GM06990 (cell line): ENCODE results near the gene CARD11.
A peak's percentile ranks its signal among the peaks of the same experiment; 100 is the strongest.

Experiments used
- DNase-seq: peaks from one replicate; pipeline ENCODE4 v3.0.0-alpha.2; 2011; ENCODE audit not compliant: insufficient read length; ENCODE audit errors: extremely low read depth
- H3K27me3 ChIP-seq: replicated peaks from 2 replicates; pipeline ENCODE4 v1.6.0; 2011; ENCODE audit warnings: low read length; ENCODE audit not compliant: control insufficient read depth, insufficient read depth
- H3K36me3 ChIP-seq: 2 replicates; pipeline ENCODE4 v1.5.1; 2011; ENCODE audit warnings: low read length; ENCODE audit not compliant: control insufficient read depth, insufficient read depth
- H3K4me3 ChIP-seq: replicated peaks from 2 replicates; pipeline ENCODE4 v1.5.1; 2011; ENCODE audit warnings: low read depth, mild to moderate bottlenecking, control low read depth, low read length
- TF ChIP-seq, protein P1 (sequence below): IDR thresholded peaks from 2 replicates; pipeline ENCODE4 v1.5.1; 2011; ENCODE audit warnings: low read length, control low read depth, mild to moderate bottlenecking, inconsistent platforms; ENCODE audit not compliant: insufficient read depth, poor library complexity, severe bottlenecking

The CARD11 gene

GRCh38 chr7:2982401-2982800 lies 61.3 kb downstream of the CARD11 start:
- TF ChIP-seq, protein P1, sequence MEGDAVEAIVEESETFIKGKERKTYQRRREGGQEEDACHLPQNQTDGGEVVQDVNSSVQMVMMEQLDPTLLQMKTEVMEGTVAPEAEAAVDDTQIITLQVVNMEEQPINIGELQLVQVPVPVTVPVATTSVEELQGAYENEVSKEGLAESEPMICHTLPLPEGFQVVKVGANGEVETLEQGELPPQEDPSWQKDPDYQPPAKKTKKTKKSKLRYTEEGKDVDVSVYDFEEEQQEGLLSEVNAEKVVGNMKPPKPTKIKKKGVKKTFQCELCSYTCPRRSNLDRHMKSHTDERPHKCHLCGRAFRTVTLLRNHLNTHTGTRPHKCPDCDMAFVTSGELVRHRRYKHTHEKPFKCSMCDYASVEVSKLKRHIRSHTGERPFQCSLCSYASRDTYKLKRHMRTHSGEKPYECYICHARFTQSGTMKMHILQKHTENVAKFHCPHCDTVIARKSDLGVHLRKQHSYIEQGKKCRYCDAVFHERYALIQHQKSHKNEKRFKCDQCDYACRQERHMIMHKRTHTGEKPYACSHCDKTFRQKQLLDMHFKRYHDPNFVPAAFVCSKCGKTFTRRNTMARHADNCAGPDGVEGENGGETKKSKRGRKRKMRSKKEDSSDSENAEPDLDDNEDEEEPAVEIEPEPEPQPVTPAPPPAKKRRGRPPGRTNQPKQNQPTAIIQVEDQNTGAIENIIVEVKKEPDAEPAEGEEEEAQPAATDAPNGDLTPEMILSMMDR: no peak

DNA sequence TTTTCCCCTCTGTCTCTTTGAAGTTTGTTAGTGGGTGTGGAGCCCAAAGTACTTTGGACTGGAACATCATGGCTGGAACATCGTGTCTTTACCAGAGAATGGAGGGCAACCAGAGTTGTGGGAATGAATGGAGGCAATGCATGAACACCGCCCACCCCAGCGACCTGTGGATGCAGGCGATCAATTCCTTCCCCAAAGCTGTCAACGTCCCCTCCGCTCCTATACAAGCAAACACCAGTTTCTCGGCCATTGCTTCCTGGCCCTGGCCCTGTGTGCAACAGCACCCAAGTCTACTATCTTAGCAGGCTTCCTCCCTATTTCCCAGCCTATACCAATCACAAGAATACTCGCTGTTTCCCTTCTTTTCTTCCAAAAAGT lies 62.6 kb downstream of the CARD11 start:
- Histone ChIP-seq H3K36me3 (peaks cover 2% of the 10 kb centered on the region), H3K4me3 (no peak overlapping the region), H3K27me3 (no peaks in the 10 kb centered on the region)
- TF ChIP-seq, protein P1: no peak
- no peak for DNase-seq

More at GRCh38 chr7:2982401-2982800, 61.3 kb downstream of the CARD11 start:
- Histone ChIP-seq H3K27me3 (no peaks in the 10 kb centered on the region), H3K36me3 (peaks cover 2% of the 10 kb centered on the region), H3K4me3 (no peak overlapping the region)
- DNase-seq: no peak

DNA sequence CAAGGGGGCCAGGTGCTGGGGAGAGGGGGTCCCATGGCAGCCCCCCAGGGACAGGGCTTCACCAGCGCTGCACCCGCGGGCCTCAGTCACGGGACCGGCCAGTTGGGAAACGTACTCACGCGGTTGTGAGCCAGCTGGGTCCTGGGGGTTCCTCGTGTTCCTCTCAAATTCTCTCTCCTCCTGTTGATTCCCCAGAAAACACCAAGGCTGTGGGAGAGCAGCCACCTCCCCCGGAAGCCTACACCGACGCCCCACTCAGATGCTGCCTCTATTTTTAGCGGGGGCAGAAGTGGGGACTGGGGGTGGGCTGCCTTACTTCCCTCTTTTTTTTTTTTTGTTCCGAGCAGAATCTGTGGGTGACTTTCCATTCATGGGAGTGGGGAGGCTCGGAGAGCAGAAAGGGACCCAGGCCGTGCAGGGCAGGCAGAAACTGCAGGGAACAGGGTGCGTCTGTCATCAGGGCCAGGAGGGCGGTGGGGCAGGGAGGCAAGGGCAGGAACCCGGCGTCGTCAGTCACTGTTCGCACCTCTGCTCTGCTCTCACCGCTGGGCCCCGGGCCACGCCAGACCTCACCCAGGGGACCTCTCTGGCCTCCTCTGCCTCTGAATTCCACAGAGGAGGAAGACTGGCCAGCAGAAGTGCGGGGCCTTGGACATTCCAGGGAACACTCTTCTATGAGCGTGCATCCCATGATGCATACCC lies 63.1 kb downstream of the CARD11 start:
- no peak overlapping the region for H3K4me3 ChIP-seq

DNA sequence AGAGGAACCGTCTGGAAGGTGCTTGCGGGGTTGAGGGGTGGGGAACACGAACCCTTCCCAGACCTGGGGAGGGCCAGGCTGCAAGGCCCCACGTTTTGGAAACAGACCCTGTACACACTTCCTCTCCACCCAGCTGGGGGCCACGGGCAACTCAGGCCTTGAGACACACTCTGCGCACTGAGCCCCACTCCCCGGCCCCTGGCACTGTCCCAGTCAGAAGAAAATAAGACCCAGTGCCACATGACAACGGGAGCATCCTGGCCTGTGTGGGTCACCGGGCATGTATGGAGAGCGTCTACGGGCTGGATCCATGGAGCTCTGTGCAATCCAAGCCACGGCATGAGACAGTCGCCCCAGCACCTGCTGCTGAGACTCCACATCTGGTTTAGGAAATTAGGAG lies 63.7 kb downstream of the CARD11 start:
- TF ChIP-seq, protein P1: no peak
- DNase-seq: no peak
- Histone ChIP-seq H3K36me3 (peaks cover 2% of the 10 kb centered on the region), H3K27me3 (no peaks in the 10 kb centered on the region), H3K4me3 (no peak overlapping the region)

More for the DNA sequence above, 63.1 kb downstream of the CARD11 start:
- TF ChIP-seq, protein P1: no peak
- peak; percentile 34 for DNase-seq
- Histone ChIP-seq H3K27me3 (no peaks in the 10 kb centered on the region), H3K36me3 (peaks cover 2% of the 10 kb centered on the region)

DNA sequence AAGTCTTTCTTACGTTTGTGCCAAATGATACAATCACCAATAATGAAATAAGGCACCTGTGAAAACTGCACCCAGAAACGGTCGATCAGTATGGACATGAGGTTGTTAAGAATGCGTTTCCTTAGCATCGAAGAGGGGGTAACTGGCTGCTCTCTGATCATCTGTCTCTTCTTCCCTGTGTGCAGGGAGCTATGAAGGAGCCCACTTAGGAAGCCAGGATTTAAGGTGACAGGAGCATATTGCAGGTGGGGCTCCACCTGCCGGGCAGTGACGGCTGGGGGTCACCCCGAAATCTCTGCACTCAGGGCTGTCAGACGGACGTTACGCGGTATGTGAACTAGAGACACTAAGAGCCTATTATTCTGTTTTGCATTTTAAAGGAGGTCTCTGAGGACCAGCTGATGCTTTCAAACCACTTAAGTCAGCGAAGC lies 64.5 kb downstream of the CARD11 start:
- H3K4me3 ChIP-seq: peak overlapping the region; percentile 52
- H3K27me3 ChIP-seq: no peaks in the 10 kb centered on the region
- DNase-seq: peak; percentile 62
- TF ChIP-seq, protein P1: peak; percentile 48
- H3K36me3 ChIP-seq: peaks cover 2% of the 10 kb centered on the region
